Duodenal mucosa (tissue), 2 donors: ENCODE data around the gene SERPINA9.
"Not testable (repeated sequence)": the region's sequence is repeated elsewhere in the genome, so short reads cannot be mapped to it uniquely, and the experiment has no call there.

Experiments
- H3K27ac ChIP-seq: one replicate; pipeline ENCODE4 v1.7.0; 2013; ENCODE audit warnings: low read depth, low read length
- H3K27me3 ChIP-seq, 2 donors: one replicate each; pipeline ENCODE4 v1.7.0; 2013; ENCODE audit warnings: low read length in 2 of 2, control low read depth in 1 of 2; ENCODE audit not compliant: insufficient read depth in 2 of 2, control insufficient read depth in 1 of 2
- H3K36me3 ChIP-seq, 2 donors: one replicate each; pipeline ENCODE4 v1.7.0; 2013; ENCODE audit warnings: low read length in 2 of 2, control low read depth in 1 of 2; ENCODE audit not compliant: insufficient read depth in 2 of 2, control insufficient read depth in 1 of 2
- H3K4me1 ChIP-seq, 2 donors: one replicate each; pipeline ENCODE4 v1.7.0; 2013; ENCODE audit warnings: low read length in 2 of 2, control low read depth in 1 of 2; ENCODE audit not compliant: insufficient read depth in 2 of 2, control insufficient read depth in 1 of 2
- H3K4me3 ChIP-seq, 2 donors: one replicate each; pipeline ENCODE4 v1.7.0; 2013; ENCODE audit warnings: low read length in 2 of 2, low read depth in 1 of 2
- H3K9ac ChIP-seq, 2 donors: one replicate each; pipeline ENCODE4 v1.7.0; 2013; ENCODE audit warnings: low read length in 2 of 2, low read depth in 1 of 2
- H3K9me3 ChIP-seq, 2 donors: one replicate each; pipeline ENCODE4 v1.7.0; 2013; ENCODE audit warnings: low read length in 2 of 2, control low read depth in 1 of 2; ENCODE audit not compliant: control insufficient read depth in 1 of 2

Gene SERPINA9

DNA sequence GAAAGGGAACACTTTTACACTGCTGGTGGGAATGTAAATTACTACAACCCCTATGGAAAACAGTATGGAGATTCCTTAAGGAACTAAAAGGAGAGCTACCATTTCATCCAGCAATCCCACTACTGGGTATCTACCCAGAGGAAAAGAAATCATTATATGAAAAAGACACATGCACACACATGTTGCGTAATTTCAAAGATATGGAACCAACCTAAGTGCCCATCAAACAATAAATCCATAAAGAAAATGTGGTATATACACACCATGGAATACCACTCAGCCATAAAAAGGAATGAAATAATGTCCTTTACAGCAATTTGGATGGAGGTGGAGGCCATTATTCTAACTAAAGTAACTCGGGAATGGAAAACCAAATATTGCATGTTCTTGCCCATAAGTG lies 34.5 kb upstream of the SERPINA9 start:
- not testable (repeated sequence) for H3K9ac ChIP-seq, H3K27ac ChIP-seq, H3K4me1 ChIP-seq, H3K27me3 ChIP-seq, H3K36me3 ChIP-seq, H3K4me3 ChIP-seq, H3K9me3 ChIP-seq

DNA sequence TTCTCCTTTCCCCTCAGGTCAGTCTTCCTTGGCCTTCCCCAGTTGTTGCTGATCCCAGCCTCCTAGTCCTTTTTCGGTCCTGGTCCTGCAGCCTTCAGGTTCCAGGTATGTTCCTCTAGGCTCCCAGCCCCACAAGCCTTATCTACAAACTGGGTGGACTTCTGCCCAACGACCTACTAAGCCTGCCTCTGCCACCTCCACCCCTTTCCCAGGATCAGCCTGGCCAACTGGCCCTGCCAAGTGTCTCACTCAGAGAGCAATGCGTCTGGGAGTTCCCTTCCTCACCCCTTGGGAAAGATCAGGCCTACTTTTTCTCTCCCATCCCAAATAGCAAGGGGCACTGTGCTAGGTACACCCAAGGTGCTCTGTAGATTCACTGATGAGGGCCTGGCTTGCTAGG lies 33.4 kb upstream of the SERPINA9 start, which contains the start of gene SERPINA12:
Gene SERPINA12 (minus strand): TSS at position 114 of the 400 bp plus-strand sequence. CDS start 11,072 bp downstream, outside the sequence.
- no peaks in the 10 kb centered on the region for H3K9me3 ChIP-seq
- H3K4me3 ChIP-seq: no peak within 1 kb of the TSS
- H3K27ac ChIP-seq: no peak within 1 kb of the TSS
- H3K27me3 ChIP-seq: no peaks in the 10 kb centered on the region
- H3K9ac ChIP-seq: no peak within 1 kb of the TSS
- H3K4me1 ChIP-seq: no peaks in the 10 kb centered on the region
- no peaks in the 10 kb centered on the region for H3K36me3 ChIP-seq

DNA sequence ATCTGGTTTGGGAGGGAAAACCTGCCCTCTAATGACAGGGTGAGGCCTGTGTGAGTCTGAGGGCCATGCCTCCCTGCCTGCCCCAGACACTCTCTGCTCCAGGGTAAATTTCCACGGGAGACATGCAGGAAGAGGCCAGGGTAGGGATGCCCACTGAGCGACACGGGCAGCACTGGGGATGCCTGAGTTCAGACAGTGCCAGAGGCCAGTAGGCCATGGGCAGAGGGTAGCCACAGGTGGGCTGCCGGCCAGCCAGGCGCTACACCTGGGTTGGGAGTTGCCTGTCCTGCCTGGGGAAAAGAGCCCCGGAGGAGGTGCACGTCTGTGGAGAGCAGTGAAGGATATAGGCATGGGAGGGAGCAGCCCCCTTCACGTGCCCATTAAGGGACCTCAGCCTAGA lies 29.6 kb upstream of the SERPINA9 start:
- no peak overlapping the region for H3K27ac ChIP-seq
- H3K4me3 ChIP-seq: no peak overlapping the region
- no peaks in the 10 kb centered on the region for H3K9me3 ChIP-seq
- H3K4me1 ChIP-seq: no peaks in the 10 kb centered on the region
- H3K36me3 ChIP-seq: no peaks in the 10 kb centered on the region
- no peak overlapping the region for H3K9ac ChIP-seq
- H3K27me3 ChIP-seq: no peaks in the 10 kb centered on the region

GRCh38 chr14:94505206-94505605 lies 29.2 kb upstream of the SERPINA9 start:
- Histone ChIP-seq H3K27me3 (no peaks in the 10 kb centered on the region), H3K4me1 (no peaks in the 10 kb centered on the region), H3K4me3 (no peak overlapping the region), H3K9ac (no peak overlapping the region), H3K27ac (no peak overlapping the region), H3K9me3 (no peaks in the 10 kb centered on the region), H3K36me3 (no peaks in the 10 kb centered on the region)

DNA sequence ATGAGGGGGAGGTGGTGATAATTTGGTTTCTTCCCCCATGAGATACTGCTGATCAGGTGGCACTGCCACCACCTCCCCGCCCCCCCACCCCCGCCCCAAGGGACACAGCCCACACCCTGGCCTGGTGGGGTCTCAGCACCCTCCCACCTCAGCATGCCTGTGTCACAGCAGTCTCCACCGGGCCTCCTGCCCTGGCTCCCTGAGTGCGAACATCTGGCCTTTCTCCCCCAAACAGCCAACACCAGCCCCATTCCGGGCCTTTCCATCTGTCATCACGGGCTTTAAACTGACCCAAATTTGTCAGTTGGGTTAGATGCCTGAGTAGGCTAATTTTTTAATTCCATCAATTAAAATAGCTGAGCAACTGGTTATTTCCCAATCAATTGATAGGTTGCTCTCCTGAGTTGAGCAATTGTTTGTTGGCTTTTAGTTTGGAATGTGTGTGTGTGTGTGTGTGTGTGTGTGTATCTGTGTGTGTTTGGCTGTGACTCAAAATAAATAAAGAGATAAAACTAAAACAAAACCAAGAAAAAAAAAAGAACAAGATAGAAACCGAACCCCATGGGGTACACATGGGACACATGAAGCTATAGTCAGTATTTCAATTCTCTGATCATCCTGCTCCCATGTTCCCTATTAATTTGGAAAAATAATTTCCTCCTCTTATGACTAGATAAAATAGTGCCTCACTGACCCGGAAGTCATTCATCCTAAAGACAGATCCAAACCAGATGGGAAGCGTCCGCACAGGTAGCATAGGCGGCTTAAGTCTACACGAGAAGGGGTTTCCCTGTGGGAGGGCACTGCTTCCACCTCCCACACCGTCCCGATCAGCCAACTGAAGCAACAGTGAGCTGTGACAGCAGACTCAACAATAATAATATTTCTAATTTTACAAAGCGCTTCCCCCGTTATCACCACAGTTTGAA lies 25.9 kb upstream of the SERPINA9 start:
- no peaks in the 10 kb centered on the region for H3K9me3 ChIP-seq
- no peaks in the 10 kb centered on the region for H3K36me3 ChIP-seq
- no peak overlapping the region for H3K9ac ChIP-seq
- H3K27ac ChIP-seq: no peak overlapping the region
- H3K27me3 ChIP-seq: no peaks in the 10 kb centered on the region
- H3K4me1 ChIP-seq: no peaks in the 10 kb centered on the region
- H3K4me3 ChIP-seq: no peak overlapping the region

- Histone ChIP-seq H3K27me3 (no peaks in the 10 kb centered on the region), H3K4me3 (no peak overlapping the region), H3K27ac (no peak overlapping the region), H3K9me3 (no peaks in the 10 kb centered on the region), H3K4me1 (no peaks in the 10 kb centered on the region), H3K9ac (no peak overlapping the region), H3K36me3 (no peaks in the 10 kb centered on the region)
Measured at GRCh38 chr14:94500264-94500663, 24.3 kb upstream of the SERPINA9 start.

DNA sequence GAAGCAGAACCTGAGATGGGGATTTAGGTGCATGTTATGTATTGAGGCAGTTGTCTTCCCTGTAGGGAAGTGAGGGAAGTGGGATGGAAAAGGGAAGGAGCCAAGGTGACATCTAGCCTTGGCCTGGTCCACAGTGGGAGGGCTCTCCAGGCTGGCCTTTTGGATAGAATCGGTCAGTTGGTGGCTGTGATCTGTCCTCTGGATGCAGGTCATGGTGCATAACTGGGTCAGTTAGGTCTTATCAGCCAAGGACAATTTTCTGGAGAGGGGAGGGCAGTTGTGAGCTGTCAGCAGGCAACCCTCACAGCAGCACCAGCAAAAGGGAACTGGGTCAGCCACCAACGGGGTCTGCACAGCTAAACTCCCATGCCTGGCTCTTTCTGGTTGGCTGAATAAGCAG lies 23.7 kb upstream of the SERPINA9 start:
- Histone ChIP-seq H3K4me1 (no peaks in the 10 kb centered on the region), H3K27ac (no peak overlapping the region), H3K27me3 (no peaks in the 10 kb centered on the region), H3K36me3 (no peaks in the 10 kb centered on the region), H3K9ac (no peak overlapping the region), H3K4me3 (no peak overlapping the region), H3K9me3 (no peaks in the 10 kb centered on the region)

DNA sequence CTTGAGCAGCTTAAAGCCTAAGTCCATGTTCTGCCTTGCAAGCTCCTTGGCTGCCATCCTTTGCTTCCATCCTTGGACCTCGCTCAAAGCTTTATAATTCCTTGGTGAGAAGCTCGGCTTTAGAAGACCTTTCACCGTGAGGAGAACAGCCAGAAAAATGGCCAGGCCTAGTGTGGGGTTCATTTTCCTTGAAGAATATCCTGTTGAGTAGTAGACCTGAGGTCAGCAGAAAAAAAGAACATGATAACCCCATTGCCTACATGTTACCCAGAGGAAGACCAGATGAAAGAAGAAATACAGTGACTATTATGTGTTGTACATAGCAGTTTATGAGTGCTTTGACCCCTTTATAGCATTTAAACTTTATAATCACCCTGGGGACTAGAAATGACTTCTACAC lies 22.2 kb upstream of the SERPINA9 start:
- Histone ChIP-seq H3K9me3 (no peaks in the 10 kb centered on the region), H3K36me3 (no peaks in the 10 kb centered on the region), H3K27me3 (no peaks in the 10 kb centered on the region), H3K27ac (no peak overlapping the region), H3K4me3 (no peak overlapping the region), H3K4me1 (no peaks in the 10 kb centered on the region), H3K9ac (no peak overlapping the region)

GRCh38 chr14:94494085-94494484 lies 18.1 kb upstream of the SERPINA9 start:
- Histone ChIP-seq H3K9ac (no peak overlapping the region), H3K4me1 (no peaks in the 10 kb centered on the region), H3K36me3 (no peaks in the 10 kb centered on the region), H3K9me3 (no peaks in the 10 kb centered on the region), H3K27ac (no peak overlapping the region), H3K4me3 (no peak overlapping the region), H3K27me3 (no peaks in the 10 kb centered on the region)

- H3K9me3 ChIP-seq: no peaks in the 10 kb centered on the region
- H3K27me3 ChIP-seq: peaks cover 6 to 7% of the 10 kb centered on the region in 2 donors
- no peak overlapping the region for H3K9ac ChIP-seq
- no peak overlapping the region for H3K4me3 ChIP-seq
- H3K4me1 ChIP-seq: no peaks in the 10 kb centered on the region
- no peaks in the 10 kb centered on the region for H3K36me3 ChIP-seq
- no peak overlapping the region for H3K27ac ChIP-seq
Measured at GRCh38 chr14:94491511-94491910, 15.5 kb upstream of the SERPINA9 start.
